ENCODE data around the gene PLA2G1B.
"Not testable (repeated sequence)": the region's sequence is repeated elsewhere in the genome, so short reads cannot be mapped to it uniquely, and the experiment has no call there.

DNA sequence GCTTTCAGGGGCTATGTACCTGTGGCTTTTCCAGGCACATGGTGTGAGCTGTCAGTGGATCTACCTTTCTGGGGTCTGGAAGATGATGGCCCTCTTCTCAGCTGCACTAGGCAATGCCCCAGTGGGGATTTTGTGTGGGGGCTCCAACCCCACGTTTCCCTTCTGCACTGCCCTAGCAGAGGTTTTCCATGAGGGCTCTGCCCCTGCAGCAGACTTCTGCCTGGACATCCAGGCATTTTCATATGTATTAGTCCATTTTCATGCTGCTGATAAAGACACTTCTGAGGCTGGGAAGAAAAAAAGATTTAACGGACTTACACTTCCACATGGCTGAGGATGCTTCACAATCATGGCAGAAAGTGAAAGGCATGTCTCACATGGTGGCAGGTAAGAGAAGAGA, 8.8 kb upstream of the PLA2G1B start:
- TF ChIP-seq, protein P1, sequence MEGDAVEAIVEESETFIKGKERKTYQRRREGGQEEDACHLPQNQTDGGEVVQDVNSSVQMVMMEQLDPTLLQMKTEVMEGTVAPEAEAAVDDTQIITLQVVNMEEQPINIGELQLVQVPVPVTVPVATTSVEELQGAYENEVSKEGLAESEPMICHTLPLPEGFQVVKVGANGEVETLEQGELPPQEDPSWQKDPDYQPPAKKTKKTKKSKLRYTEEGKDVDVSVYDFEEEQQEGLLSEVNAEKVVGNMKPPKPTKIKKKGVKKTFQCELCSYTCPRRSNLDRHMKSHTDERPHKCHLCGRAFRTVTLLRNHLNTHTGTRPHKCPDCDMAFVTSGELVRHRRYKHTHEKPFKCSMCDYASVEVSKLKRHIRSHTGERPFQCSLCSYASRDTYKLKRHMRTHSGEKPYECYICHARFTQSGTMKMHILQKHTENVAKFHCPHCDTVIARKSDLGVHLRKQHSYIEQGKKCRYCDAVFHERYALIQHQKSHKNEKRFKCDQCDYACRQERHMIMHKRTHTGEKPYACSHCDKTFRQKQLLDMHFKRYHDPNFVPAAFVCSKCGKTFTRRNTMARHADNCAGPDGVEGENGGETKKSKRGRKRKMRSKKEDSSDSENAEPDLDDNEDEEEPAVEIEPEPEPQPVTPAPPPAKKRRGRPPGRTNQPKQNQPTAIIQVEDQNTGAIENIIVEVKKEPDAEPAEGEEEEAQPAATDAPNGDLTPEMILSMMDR (IDR thresholded peaks at IDR 0.05), result not testable (repeated sequence)
- not testable (repeated sequence) for TF ChIP-seq POLR2A (IDR thresholded peaks at IDR 0.05)
